GM19193 (cell line): ENCODE results near the gene MPZ.

Experiments
- POLR2A ChIP-seq: IDR thresholded peaks from 4 replicates; pipeline ENCODE4 v1.6.1; 2011; ENCODE audit not compliant: insufficient read depth, insufficient read length; ENCODE audit errors: extremely low read depth

Gene MPZ

DNA sequence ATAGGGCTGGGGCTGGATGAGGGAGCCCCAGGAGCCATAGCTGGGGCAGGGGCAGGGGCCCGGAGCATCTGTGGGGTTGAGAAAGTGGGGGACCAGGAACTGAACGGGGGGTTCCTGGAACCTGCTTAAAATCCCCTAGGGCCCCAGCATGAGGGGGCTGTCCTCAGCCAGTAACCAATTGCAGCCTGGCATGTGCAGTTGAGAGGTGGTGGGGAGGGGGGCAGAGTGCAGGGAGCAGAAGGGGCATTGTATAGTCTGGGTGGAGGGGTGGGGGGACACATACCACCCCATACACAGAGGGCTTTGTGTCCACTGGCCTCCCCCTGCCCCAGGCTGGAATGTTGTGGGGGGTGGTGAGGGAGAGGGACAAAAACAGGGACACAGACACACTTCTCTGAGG lies at the start of gene MPZ:
TSS of gene MPZ (minus strand) at position 101 of the 400 bp plus-strand sequence. CDS start at position 38, 63 bp downstream.
- no peak for TF ChIP-seq POLR2A

DNA sequence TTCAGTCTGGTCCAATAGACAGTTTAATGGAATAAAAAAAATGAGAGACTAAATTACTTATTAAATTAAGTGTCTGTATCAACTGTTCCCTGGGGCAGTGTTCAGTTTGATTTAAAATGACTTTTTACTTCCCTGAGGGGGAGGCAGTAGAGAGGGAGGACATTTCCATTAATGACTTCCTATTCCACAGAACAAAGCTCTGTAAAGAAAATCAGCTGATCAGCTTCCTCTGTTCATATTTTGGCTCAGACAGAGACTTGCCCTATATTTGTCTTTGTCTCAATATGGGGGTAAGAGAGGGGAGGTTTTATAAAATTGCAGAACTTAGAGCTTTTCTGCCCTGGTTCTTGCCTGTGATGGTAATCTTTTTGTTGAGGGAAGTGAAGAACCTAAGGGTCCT lies 49.5 kb upstream of the MPZ start:
- TF ChIP-seq POLR2A = no peak

DNA sequence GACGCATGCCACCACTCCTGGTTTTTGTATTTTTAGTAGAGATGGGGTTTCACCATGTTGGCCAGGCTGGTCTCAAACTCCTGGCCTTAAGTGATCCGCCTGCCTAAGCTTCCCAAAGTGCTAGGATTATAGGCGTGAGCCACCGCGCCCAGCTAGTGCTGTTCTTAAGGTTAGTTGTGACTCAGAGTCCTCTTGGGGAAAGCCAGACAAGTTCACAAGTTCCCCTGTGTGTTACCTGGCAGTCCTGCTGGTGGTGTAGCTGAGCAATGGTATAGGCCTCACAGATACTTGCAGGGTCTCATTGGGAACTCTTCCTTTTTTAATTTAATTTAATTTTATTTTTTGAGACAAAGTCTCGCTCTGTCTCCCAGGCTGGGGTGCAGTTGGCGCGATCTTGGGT lies 47.3 kb upstream of the MPZ start:
- no peak for TF ChIP-seq POLR2A

DNA sequence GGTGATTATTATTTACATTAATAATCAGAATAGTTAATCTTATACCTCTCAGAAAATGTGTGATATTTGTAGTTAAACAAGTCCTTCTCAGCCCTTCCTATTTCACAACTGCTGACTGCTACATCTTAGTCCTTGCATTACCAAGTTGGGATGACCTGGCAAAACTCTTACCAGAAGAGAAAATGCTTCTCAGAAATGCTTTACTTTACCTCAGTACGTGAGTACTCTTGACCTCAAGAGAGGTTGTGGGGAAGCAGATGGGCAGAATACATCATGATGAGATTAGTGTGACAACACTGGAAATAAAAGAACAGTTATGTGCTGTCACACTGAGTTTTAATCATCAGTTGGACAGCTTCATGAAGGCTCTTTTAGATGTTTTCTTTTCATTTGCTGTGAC lies 41.7 kb upstream of the MPZ start:
- TF ChIP-seq POLR2A = no peak

DNA sequence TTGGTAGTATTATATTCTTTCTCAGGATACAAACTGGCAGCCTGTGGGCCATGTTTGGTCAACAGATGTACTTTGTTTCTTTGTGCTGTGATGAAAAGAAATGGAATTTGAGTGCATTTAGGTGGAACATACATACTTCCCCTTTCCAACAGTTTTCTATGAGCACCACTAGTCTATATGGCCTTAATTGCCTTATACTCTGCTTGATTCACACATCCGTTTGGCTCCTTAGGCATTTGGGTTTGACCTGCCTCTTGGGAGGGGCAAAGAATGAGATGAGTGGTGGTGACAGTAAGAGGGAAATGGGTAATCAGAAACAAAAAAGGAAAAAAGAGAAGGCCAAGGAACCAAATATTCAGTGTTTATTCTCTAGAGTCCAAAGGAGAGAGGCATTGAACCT lies 40.9 kb upstream of the MPZ start:
- no peak for TF ChIP-seq POLR2A

DNA sequence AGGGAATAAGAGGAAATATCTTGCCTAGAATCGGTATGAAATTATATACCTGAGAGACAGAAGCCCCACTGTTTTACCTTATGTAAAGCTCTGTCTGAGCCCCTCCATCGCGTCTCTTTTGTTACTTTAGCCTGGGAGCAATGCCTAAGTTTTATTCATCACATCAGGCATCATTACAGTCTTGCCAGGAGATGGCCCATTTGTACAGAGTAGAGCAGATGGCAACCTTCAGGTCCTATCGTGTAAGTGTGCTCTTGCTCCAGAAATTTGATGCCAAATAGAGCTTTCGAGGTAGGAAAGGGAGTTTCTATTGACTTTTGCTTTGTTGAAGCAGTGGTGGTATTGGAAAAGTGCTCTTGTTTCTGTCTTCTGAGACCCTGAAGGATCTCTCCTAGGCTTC lies 33.1 kb upstream of the MPZ start:
- no peak for TF ChIP-seq POLR2A

DNA sequence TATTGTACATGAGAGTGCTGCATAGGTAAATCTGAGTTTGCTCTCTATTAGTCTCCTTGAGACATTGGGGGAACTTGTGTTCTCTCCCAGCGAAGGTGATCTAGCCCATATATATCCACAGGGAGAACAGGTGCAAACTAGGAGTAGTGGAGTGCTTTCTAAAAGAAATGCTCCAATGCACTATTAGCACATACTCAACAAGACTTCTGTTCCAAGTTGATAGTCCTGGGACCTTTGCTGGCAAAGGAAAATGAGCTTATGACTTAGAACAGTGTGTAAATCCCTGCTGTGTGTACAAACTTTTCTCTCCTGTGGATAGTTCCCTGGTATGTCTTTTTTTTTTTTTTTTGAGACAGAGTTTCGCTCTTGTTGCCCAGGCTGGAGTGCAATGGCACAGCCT lies 32.4 kb upstream of the MPZ start:
- no peak for TF ChIP-seq POLR2A

DNA sequence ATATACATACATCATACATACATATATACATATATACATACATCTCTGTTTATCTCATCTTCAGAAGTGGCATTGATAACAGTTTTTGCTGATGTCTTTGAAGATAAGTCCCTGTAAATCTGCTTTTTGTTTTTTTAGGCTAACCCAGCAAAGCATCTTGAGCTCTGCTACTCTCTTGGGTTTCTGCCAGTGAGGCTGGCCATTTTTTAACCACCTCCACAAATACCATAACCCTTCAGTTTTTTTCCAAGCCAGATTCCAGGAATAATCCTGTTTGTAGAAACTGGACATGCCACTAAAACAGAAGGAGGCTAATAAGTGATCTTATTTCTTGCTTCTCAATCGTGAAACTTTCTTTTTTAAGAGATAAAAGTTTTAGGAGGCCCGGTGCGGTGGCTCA lies 26.0 kb upstream of the MPZ start:
- TF ChIP-seq POLR2A = no peak

DNA sequence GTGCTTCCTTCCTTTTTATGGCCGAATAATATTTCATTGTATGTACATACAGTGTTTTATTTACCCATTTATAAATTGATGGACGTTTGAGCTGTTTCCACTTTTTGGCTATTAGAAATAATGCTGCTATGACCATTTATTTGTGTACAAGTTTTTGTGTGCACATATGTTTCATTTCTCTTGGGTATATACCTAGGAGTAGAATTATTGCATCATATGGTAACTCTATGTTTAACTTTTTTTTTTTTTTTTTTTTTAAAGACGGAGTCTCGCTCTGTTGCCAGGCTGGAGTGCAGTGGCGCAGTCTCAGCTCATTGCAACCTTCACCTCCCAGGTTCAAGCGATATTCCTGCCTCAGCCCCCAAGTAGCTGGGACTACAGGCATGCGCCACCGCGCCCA lies 23.4 kb upstream of the MPZ start:
- no peak for TF ChIP-seq POLR2A

DNA sequence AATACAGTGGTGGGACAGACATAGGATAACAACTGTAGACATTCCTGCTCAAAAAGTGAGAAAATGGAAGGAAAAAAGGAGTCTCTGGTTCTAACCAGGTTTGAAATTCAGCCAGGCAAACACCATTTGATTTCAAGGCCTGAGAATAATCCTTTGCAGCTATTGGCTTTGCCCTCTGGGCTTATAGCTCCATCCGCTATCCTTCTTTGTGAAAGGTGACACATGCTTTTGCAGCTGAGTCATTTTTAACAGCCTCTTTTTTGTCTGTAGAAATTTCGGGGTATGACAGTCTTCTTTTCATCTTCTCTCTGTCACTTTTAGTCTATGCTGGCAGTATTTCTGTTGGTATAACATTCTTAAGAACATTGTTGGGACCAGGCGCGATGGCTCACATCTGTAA lies 20.6 kb upstream of the MPZ start:
- TF ChIP-seq POLR2A = no peak

DNA sequence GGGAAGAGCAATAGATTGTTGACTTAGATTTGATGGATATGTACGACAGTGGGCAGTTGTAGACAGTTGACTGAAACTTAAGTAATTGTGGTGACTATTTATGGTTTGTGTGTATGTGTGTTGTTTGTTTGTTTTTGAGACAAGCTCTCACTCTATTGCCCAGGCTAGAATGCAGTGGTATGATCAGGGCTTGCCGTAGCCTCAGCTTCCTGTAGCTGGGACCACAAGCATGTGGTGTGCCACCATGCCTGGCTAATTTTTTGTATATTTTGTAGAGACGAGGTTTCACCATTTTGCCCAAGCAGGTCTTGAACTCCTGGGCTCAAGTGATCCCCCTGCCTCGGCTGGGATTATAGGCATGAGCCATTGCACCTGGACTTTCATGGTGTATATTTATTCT lies 14.3 kb upstream of the MPZ start:
- no peak for TF ChIP-seq POLR2A

DNA sequence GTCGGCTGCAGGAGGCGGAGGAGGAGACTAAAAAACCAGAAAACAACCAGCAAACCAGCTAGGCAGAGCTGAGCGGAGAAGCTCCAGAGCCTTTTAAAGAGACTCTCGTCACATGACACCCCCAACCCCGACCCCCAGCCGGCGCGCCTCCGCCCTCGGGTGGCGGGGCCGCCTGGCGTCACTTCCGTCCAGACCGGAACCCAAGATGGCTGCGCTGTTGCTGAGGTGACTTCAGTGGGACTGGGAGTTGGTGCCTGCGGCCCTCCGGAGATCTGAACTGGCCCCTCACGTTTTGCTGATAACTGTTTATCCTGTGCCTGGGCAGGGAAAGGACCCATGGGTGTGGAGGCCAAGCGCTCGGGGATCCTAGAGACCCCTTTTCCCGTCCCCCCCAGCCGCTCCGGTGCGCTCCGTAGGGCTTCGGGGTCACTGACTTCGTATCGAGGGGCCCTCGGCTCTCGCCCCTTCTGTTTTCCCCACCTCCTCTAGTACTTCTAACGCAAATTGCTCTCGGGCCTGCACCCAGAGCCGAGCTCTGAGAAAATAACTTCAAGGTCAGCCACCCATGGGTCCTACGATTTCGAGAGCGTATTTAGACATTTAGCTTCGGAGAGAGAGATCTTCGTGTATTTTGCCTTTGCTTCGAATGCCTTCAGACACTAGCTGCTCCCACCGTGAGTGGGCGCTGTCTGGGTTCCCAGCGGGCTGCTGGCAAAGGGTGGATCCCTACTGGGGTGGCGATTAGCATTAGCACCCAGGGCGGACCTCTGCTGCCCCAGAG lies 4.6 kb upstream of the MPZ start, which contains the start of gene SDHC:
TSS of gene SDHC (plus strand) at position 181 of the 781 bp plus-strand sequence. CDS start at position 206, 25 bp downstream.
- TF ChIP-seq POLR2A = peak; percentile 94

DNA sequence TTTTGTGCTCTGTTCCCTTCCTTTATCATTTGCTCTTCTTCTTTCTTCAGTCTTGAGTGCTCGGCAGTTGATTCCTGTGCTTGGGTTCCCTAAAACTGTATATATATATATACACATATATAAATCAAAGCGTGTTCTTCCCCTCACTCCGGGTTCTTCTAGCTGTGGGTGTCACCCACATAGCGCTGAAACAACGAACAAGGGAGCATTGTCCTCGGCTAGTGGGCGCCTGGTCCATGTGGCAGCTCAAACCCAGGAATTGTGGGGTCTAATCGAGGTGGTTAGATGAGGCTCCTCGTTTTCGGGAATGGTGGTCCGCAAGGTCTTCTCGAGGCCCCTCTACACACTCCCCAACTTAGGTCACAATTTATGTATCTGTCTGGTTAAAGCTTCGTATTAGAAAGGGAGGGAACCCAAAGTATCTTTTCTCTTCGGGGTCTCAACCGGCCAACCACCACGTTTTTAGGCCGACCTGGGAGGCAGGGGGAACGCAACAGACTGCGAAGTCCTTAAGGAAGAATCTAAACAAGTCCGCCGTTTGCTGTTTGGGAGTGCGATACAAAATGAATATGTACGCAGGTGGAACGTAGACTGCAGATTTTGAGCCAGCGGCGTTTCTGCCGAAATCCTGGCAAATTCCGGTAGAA lies 3.9 kb upstream of the MPZ start:
- TF ChIP-seq POLR2A = no peak

DNA sequence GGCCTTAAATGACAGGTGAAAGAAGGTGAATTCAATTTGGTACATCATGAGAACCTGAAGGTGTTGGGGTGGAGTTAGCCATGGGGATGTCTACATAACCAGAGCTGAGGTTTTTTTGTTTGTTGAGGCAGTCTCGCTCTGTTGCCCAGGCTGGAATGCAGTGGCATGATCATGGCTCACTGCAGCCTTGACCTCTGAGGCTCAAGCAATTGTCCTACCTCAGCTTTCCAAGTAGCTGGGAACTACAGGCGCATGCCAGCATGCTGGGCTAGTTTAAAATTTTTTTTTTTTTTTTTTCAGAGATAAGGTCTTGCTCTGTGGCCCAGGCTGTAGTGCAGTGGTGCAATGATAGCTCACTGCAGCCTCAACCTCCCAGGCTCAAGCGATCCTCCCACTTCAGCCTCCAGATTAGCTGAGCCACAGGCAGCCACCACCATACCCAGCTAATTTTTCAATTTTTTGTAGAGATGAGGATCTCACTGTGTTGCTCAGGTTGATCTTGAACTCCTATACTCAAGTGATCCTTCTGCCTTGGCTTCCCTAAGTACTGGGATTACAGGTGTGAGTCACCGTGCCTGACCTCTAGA lies 1.9 kb upstream of the MPZ start:
- no peak for TF ChIP-seq POLR2A

DNA sequence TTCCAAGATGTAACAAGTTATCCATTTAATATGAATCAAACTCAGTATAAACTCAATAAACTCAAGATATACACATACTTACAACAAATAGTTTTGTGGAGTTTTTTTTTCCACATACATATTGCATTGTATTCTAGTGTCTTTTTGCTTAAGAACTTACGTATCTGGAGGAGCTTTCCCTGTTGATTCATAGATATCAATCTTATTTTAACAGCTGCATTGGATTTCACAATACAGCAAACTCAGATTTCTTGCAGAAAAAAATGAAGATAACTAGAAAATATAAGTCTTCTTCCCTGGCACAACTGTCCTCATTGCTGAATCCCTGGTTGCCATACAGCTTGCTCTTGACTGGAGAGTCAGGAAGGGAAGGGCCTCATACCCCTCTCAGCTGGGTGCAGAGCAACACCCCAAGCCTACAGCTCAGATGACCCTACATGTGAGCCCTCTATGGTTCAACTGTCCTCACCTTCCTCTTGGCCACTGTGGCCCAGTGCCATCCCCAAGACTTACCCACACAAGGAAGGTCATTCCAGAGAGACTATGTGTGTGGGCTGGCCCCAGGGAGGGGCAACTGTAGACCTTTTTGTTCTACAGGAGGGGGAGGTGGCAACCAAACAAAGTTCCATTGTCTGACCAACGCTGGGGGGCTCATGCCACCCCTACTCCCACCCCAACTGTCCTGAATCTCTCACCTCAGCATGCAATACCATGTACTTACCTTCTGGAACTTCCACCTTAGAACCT lies 1.7 kb downstream of the MPZ start:
- no peak for TF ChIP-seq POLR2A
